Ovary (tissue), 9 donors: Measurements from ENCODE around the gene UNC5C. TPM values are rescaled to one million over a fixed set of nuclear protein-coding genes. Genes with fewer than 3 reads are reported as not detected.

Experiments used
- DNase-seq, 5 donors: peaks; one replicate each; pipeline ENCODE4 v3.0.0-alpha.2; 2019 to 2020
- H3K27ac ChIP-seq, 2 donors: fragments of 200-600 bp; one replicate each; pipeline versions ENCODE4 v1.5.1 to v1.8.0; 2019 to 2022
- H3K27me3 ChIP-seq: fragments of 200-600 bp; one replicate; pipeline ENCODE4 v1.8.0; 2022
- H3K36me3 ChIP-seq: fragments of 200-600 bp; sonication (generic); one replicate; pipeline ENCODE4 v1.5.1; 2019
- H3K4me1 ChIP-seq: one replicate; pipeline ENCODE4 v1.8.1; 2013; ENCODE audit warnings: mild to moderate bottlenecking, moderate library complexity; ENCODE audit not compliant: insufficient read depth
- H3K4me3 ChIP-seq: fragments of 200-600 bp; sonication (generic); one replicate; pipeline ENCODE4 v1.5.1; 2017
- H3K9me3 ChIP-seq, 2 donors: fragments of 200-600 bp in 1 of 2; sonication (generic) in 1 of 2; one replicate each; pipeline versions ENCODE4 v1.5.1 to v1.8.1; 2013 to 2019; ENCODE audit warnings: mild to moderate bottlenecking in 1 of 2, moderate library complexity in 1 of 2
- EP300 ChIP-seq: sonication (generic); formaldehyde crosslinking; IDR thresholded peaks from one replicate; pipeline ENCODE4 v1.6.1; 2017; ENCODE audit warnings: antibody characterized with exemption
- POLR2A ChIP-seq: fragments of 450-650 bp; IDR thresholded peaks from one replicate; pipeline ENCODE4 v1.6.1; 2017; ENCODE audit warnings: antibody characterized with exemption, mild to moderate bottlenecking, moderate library complexity
- WGBS, 3 donors: extraction: QIAGEN DNeasy Blood & Tissue Kit in 1 of 3; methylation state at CpG; one replicate each; pipeline versions ENCODE4 v1.1.5 to v1.1.7; 2013 to 2017; 5-methylcytosine and 5-hydroxymethylcytosine counted together
- intact Hi-C, 4 donors: fragments of 100-400 bp; cut with DNase I; formaldehyde crosslinking; loops; one replicate each; pipeline versions ENCODE4 v1.11.0 to v1.15.1; 2022 to 2023
- polyA plus RNA-seq, 2 donors: library from polyadenylated mRNA; stranded (reverse); fragments of 200-250 nt in 1 of 2; fragments of 350-450 nt in 1 of 2; fragmentation: Illumina TruSeq in 1 of 2; extraction: RNeasy Lipid Tissue Mini Kit (QIAGEN cat#74804) in 1 of 2; gene quantifications; one replicate each; pipeline ENCODE4 v1.2.3, GENCODE V29; 2013 to 2014
- total RNA-seq, 7 donors: library from RNA; depleted of rRNA in 2 of 7; stranded (reverse); fragments of >200 nt in 2 of 7; fragmentation: NEBNext Ultra II Directional in 3 of 7; extraction: Animal tissue kit (Norgen Biotek cat#: 25700) in 3 of 7; gene quantifications; one replicate each; pipeline versions ENCODE4 v1.1.0 to v1.2.4, GENCODE V29; 2016 to 2023
- TF ChIP-seq, protein P1 (sequence below), 3 donors: fragments of 450-650 bp in 2 of 3; fragments of 200-600 bp in 1 of 3; IDR thresholded peaks; one replicate each; pipeline versions ENCODE4 v1.5.1 to v1.8.0; 2016 to 2022; ENCODE audit warnings: antibody characterized with exemption in 3 of 3, mild to moderate bottlenecking in 1 of 3
- donor health status: DM: no; HTN: no; CAD: no; lungs with moderate emphysema.
- donor health status: DM: no; HTN: no; CAD: no.
- donor health status: Bipolar disorder and iron deficiency.
- donor health status: DM: yes; HTN: yes; CAD: no.
- donor health status: DM: no; HTN: no; CAD: no.
- donor health status: DM: yes; HTN: yes; CAD: no.

The UNC5C gene
- total and polyA plus RNA-seq, 9 donors = 1.8 to 9.4 (median 3.9) TPM

DNA sequence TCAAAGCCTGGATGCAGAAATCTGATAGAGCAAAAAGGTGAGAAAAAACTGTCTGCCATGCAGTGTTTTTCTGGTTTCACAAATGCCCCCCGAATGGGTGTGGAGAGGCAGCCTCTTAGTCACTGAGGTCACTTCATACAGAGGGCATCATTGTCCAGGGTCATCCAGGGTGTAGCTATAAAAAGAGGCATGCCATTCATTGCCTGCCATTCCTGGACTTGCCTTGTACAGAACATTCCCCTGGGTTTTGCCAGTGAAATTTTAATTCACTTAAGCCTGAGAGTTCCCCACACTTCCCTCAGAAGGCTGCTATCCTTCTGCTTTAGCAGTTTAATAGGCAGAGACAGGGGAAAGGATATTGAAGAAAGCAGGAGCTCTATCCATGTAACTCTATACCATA, 230.3 kb downstream of the UNC5C start:
- intact Hi-C loops = no loop called here
- Histone ChIP-seq H3K4me1 (no peaks in the 10 kb centered on the region), H3K9me3 (no peaks in the 10 kb centered on the region), H3K36me3 (no peaks in the 10 kb centered on the region), H3K27me3 (no peaks in the 10 kb centered on the region), H3K4me3 (no peak overlapping the region), H3K27ac (no peak overlapping the region)
- TF ChIP-seq, protein P1, sequence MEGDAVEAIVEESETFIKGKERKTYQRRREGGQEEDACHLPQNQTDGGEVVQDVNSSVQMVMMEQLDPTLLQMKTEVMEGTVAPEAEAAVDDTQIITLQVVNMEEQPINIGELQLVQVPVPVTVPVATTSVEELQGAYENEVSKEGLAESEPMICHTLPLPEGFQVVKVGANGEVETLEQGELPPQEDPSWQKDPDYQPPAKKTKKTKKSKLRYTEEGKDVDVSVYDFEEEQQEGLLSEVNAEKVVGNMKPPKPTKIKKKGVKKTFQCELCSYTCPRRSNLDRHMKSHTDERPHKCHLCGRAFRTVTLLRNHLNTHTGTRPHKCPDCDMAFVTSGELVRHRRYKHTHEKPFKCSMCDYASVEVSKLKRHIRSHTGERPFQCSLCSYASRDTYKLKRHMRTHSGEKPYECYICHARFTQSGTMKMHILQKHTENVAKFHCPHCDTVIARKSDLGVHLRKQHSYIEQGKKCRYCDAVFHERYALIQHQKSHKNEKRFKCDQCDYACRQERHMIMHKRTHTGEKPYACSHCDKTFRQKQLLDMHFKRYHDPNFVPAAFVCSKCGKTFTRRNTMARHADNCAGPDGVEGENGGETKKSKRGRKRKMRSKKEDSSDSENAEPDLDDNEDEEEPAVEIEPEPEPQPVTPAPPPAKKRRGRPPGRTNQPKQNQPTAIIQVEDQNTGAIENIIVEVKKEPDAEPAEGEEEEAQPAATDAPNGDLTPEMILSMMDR (IDR thresholded peaks at IDR 0.05) = no peak
- no peak for TF ChIP-seq EP300
- TF ChIP-seq POLR2A = no peak
- DNase-seq = no peak
- WGBS, 3 donors = 85 to 92% (median 85%) methylated on average over 1 of the region's 1 CpG

GRCh38 chr4:95318044-95318443, 230.7 kb downstream of the UNC5C start:
- intact Hi-C loops = no loop called here
- H3K4me1 ChIP-seq = no peaks in the 10 kb centered on the region
- no peaks in the 10 kb centered on the region for H3K36me3 ChIP-seq
- TF ChIP-seq POLR2A (no peak), EP300 (no peak)
- TF ChIP-seq, protein P1 (IDR thresholded peaks at IDR 0.05) = no peak
- no peaks in the 10 kb centered on the region for H3K9me3 ChIP-seq
- WGBS, 3 donors = 88 to 92% (median 90%) methylated on average over 3 of the region's 3 CpGs
- no peak overlapping the region for H3K27ac ChIP-seq
- DNase-seq = no peak
- H3K4me3 ChIP-seq = no peak overlapping the region
- H3K27me3 ChIP-seq = no peaks in the 10 kb centered on the region

GRCh38 chr4:95317085-95317793, 231.5 kb downstream of the UNC5C start:
- no peaks in the 10 kb centered on the region for H3K4me1 ChIP-seq
- DNase-seq = no peak
- no peak overlapping the region for H3K27ac ChIP-seq
- H3K4me3 ChIP-seq = no peak overlapping the region
- H3K9me3 ChIP-seq = no peaks in the 10 kb centered on the region
- H3K36me3 ChIP-seq = no peaks in the 10 kb centered on the region
- intact Hi-C loops = no loop called here
- no peaks in the 10 kb centered on the region for H3K27me3 ChIP-seq
- WGBS, 3 donors = 76 to 84% (median 80%) methylated on average over 10 of the region's 10 CpGs
- TF ChIP-seq, protein P1 (IDR thresholded peaks at IDR 0.05) = no peak
- TF ChIP-seq EP300 = no peak
- no peak for TF ChIP-seq POLR2A

- TF ChIP-seq EP300 = no peak
- TF ChIP-seq, protein P1 (IDR thresholded peaks at IDR 0.05) = no peak
- no peak for TF ChIP-seq POLR2A
- Histone ChIP-seq H3K27me3 (no peaks in the 10 kb centered on the region), H3K4me3 (no peak overlapping the region), H3K36me3 (no peaks in the 10 kb centered on the region), H3K9me3 (no peaks in the 10 kb centered on the region), H3K4me1 (no peaks in the 10 kb centered on the region), H3K27ac (no peak overlapping the region)
- DNase-seq = no peak
- 91 to 97% (median 92%) methylated on average over 1 of the region's 1 CpG for WGBS, 3 donors
- intact Hi-C loops = no loop called here
These were observed 234.2 kb downstream of the UNC5C start for GRCh38 chr4:95314573-95314972.
